HG03064 (cell line): ENCODE measurements around the gene XXYLT1.
"Not testable (repeated sequence)": the region's sequence is repeated elsewhere in the genome, so short reads cannot be mapped to it uniquely, and the experiment has no call there.

ENCODE experiments used
- ATAC-seq: cut with Tn5 transposase; IDR thresholded peaks from one replicate; pipeline ENCODE4 v1.9.1; 2021; ENCODE audit warnings: low read depth; ENCODE audit not compliant: unreplicated experiment

XXYLT1 gene

DNA sequence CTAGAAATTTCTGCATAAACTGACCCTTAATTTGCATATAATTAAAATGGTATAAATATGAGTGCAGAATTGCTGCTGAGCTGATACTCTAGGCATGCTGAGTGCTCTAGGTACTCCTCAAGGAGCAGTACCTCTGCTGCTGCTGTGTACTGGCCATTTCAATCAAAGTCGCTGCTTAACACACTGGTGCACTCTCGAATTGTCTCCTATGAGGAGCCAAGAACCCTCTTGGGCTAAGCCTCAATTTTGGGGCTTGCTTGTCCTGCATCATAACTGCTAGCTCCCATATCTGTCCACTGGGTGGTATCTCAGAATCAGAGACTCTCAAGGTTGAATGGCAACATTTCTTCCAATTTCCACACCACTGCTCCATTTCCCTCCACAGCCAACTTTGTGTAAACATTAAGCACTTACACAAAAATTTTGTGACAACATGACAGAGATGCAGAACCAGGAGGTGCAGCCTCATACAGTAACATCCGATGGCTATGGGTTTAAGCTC lies 82.5 kb downstream of the XXYLT1 start:
- no peak for ATAC-seq

DNA sequence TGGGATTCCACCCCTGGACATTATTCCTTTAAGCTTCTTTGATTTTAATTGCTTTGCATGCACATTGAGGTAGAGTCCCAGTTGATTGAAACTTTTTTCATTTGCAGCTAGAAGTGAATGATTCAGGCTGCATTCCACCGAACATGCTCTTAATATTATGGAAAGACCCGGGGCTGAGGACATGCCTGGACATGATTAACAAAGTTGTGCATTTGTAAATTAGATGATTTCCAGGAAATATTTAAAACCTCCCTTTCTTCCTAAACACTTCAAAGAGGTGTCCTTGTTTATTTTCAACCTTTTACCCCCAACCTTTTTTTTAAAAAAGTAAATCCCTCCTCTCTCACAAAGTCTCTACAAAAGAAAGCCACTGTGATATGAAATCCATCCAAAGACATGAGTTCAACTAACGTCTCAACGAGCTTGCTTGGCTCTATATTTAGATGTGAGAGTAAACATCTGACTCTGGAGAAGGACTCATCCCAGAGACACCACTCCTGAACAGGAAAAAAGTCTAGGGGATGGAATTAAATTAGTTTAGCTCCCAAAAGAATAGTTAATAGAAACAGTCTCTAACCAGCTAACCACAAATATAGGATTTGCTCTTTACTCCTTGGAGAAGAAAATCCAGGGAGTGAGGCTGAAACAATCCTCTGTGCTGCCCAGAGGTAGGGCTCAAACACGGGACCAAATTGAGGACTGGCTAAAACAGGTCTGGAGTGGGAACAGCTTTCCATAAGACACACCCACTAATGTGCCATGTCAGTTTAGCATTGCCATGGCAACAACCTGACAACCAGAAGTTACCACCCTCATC lies 83.1 kb downstream of the XXYLT1 start:
- ATAC-seq, result no peak

- not testable (repeated sequence) for ATAC-seq
Measured at GRCh38 chr3:195186710-195187047, 84.3 kb downstream of the XXYLT1 start.

GRCh38 chr3:195186041-195186709 lies 84.8 kb downstream of the XXYLT1 start:
- ATAC-seq, result no peak

DNA sequence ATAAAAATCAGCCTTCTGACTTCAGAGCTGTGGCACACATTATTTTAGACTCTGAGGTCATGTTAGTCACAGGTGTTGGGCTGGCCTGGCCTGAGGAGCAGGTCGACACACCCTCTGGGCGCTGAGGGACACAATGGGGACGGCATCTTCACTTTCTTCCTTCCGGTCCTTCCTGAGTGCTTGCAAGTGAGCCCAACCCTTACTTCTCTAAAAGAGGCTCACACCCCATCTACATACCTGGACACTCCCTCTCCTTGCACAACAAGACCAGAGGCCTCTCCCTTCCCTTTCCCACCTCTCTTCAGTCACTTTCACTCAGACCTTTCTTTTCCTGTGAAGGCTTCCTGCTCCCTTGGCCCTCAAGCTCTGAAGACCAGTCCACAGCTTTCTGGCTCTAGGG lies 85.4 kb downstream of the XXYLT1 start:
- ATAC-seq, result no peak

DNA sequence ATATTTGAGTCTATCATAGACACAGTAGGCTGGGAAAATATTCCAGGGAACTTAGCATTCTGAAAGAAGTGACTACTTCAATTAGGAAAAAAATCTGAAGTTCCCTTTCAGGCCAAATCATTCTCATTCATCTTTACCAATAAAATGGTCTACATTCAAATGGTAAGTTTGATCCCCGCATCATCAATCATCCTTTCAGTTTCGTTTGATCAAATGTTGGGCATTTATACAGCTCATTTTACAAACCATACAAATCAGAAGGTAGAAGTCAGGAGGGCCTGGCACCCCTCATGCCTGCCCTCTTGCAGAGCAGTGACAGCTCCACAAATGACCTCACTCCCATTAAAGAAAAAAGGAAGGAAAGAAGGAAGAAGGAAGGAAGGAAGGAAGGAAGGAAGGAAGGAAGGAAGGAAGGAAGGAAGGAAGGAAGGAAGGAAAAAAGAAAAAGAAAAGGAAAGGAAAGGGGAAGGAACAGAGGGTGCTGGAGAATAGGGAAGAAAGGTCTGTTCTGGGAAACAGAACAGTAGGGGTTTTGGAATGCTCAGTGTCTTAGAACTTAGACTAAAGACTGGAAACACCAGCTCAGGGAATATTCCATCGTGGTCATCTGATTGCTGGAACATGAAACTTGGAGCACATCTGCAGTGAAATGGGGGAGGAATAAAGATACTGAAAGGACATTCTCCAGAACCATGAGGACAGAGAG lies 86.1 kb downstream of the XXYLT1 start:
- ATAC-seq, result no peak

DNA sequence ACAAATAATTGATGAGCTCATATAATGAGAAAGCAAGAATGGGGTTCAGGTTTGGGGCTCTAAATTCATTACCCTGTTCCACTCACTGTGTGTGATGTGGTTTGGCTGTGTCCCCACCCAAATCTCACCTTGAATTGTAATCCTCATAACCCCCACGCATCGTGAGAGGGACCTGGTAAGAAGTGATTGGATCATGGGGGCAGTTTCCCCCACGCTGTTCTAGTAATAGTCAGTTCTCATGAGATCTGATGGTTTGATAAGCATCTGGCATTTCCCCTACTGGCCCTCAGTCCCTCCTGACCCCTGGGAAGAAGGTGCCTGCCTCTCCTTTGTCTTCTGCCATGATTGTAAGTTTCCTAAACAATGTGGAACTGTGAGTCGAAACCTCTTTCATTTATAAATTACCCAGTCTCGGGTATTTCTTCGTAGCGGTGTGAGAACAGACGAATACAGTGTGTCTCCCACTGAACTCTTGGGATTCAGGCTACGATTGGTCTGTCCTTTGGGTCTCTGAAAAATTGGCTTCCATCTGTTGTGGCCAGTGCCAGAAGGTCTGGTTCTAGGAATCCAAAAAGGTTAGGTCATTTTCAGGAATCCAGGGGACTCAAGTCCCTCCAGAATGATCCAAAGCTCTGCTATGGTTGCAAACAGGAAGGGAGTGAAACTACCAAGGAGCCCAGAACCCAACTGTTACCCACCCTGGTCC lies 87.7 kb downstream of the XXYLT1 start:
- ATAC-seq, result no peak

DNA sequence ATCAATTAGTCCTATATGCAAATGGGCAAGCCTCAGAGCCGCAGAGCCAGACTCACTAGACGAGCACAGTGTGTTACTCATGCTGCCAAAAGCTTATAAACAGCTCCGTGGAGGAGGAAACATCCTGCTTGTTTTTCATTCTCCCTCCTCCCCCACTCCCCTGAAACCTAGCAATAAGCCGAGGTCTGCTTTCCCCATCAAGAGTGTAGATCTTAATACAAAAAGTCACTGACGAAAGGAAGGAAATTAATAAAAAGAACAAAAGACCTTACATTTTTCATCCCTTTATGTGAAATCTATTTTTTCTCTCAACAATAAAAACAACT lies 88.5 kb downstream of the XXYLT1 start:
- no peak for ATAC-seq

DNA sequence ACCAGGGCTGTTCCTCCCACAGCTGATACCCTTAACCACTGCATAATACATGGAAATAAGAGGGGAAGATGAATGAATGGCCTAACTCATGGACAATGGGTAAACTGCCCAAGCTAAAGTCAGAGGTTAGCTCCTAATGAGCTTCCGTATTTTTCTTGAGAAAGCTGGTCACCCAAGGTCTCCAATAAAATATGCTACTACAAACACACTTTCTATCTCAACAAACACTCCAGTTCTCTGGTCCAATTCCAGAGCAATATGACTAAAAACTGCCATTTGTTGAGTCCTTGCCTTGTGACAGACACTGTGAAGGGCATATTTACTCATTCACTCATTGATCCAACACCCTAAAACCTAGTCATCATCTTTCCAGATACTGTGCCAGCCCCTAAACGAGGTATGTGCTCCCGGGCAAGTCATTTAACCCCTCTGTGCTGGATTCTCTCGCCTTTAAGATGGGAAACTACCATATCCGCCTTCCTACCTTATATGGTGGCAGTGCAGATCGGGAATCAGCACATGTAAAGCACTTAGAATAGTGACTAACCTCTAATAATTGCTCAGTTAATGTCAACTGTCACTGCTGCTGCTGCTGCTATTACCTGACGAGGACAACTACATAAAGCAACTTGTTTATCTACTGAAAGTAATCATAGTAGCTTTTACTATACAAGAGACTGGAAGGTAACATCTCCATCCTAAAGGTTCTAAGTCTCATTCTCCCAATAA lies 89.1 kb downstream of the XXYLT1 start:
- no peak for ATAC-seq

DNA sequence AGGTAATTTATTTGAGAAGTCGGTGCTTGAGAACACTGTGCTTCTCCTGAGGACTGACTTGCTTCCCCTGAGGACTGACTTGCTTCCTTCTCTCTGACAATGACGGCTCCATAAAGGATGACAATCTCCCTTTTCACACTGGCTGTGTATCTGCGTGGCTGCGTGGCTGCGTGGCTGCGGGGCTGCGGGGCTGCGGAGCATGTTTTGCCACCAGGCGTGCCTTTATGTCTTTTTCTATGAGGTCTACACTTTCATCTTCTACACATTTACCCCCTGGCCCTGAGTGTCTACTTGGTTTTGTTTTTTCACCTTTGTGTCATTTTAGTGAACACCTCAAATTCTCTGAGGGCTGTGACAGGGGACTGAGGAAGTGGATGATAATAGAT lies 89.9 kb downstream of the XXYLT1 start:
- ATAC-seq, result no peak

DNA sequence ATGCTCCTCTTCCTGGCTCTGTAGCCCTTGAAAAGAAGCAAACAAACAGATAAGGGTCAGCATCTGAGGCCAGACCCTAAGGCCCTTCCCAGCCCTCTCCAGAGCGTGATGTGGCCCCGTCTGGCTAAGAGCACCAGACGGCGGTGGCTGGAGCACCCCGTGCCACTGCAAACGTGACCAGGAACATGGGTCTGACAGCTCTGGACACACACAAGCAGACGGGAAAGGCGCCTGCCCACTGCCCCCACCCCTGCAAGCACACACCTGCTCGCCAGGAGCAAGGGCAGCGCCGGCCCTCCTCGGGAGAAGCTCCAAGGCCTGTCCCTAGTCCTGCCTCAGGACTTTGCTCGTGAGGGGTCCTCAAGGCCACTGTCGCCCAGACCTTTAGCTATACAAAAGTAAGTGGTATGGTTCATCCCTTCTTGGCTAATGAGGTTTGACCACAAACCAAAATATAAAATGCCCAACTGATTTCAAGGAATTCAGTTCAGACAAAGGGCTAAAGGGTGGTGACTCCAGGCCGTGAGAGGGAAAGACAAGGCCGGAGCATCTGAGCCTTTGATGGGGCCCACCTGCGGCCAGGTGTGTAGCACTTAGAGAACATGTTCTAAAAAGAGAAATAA lies 90.4 kb downstream of the XXYLT1 start:
- ATAC-seq, result no peak

DNA sequence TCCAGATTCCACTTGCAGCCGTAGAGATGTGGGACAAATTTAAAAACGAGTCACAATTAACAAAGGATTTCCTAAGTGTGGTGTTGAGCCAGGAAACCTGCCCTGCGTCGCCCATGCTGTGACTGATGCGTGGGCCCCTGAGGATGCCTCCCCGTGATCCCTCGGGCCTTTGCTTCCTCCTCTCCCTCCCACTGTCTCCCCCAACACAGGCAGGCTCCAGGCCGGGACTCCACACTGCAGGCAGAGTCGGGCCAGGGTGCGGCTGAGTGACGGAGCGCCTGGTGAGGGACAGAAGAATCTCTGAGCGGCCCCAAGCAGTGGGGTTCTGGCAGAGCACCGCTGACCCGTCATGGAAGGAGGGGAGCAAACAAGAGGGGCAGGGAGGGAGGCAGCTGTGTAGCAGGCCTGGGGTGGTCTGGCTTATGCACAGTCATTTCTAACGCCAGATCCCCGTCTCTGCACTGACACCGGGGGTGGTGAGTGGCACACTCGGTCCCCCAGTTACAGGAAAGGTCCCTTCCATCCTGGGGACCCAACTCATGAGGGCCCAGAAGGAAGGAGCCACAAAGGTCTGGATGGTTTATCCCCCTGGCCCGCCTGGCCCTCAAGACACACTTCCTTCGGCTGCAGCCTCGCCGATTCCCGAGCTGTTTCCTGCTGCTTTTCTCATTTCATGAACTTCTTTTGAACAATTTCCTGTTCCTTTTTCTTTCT lies 91.0 kb downstream of the XXYLT1 start:
- no peak for ATAC-seq

DNA sequence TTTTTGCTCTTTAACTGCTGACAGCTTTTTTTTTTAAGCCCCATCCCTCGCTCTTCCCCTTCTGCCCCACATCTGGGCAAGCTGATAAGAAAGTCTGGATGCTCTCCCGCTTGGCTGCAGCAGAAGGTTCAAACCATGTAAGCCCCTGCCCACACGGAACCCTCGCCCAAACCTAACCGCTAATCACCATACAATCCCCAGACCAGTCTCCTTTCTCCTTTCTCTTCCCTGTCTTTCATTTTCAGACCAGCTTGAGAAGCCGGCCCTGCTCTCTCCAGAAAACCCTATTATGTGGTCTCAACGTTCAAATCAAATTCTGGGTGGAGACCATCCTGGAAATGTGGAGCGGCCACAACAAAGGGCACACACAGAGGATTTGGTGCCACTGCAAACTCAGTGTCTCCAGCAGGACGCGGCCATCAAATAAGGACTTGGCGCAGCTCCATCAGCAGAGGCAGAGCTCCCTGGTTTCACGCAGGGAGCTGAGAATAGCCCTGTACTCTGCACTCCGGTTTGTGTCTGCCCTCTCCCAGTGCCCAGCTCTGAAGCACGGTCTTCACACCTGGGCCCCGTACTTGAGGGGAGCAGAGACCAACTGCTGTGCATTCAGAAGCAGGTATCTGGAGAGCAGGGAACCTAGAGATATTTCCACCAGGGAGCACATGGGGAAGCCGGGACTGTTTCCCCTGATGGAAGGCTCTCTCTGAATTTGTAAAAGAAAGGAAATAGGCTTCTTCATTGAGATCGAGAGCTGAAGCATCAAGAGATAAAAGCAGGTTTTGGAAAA lies 92.6 kb downstream of the XXYLT1 start:
- no peak for ATAC-seq

- ATAC-seq, result no peak
Measured at GRCh38 chr3:195177422-195178123, 93.4 kb downstream of the XXYLT1 start.

- ATAC-seq, result no peak
Measured at GRCh38 chr3:195176776-195177175, 94.2 kb downstream of the XXYLT1 start.

GRCh38 chr3:195175476-195176337 lies 95.3 kb downstream of the XXYLT1 start:
- no peak for ATAC-seq

DNA sequence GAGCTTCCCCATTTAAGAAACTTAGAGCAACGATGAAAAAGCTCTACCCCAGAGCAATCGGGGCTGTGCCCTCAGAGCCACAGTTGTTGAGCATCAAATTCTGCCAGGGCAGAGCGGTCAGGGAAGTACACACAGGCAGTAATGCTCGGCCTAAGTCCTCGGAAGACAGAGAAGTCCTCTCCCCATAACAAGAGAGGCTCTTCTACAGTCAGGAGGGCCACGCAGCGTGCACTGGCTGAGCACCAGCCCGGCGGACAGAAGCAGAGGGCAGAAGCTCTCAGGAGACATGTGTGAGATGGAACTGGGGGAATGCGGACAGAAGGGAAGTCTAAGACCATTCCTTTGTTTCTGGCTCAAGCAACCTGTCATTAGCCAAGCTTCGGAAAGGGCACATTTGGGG lies 95.9 kb downstream of the XXYLT1 start:
- ATAC-seq, result no peak
